Neutrophil (primary cell): ENCODE measurements around the gene DIDO1.
"Not testable (repeated sequence)": the region's sequence is repeated elsewhere in the genome, so short reads cannot be mapped to it uniquely, and the experiment has no call there.

Experiments
- H3K27ac ChIP-seq: fragments of 200-600 bp; sonication (generic); 2 replicates; pipeline ENCODE4 v1.5.1; 2016; ENCODE audit warnings: mild to moderate bottlenecking, moderate library complexity
- H3K27me3 ChIP-seq: fragments of 200-600 bp; sonication (generic); 2 replicates; pipeline ENCODE4 v1.6.0; 2016; ENCODE audit warnings: mild to moderate bottlenecking
- H3K36me3 ChIP-seq: fragments of 200-600 bp; sonication (generic); 2 replicates; pipeline ENCODE4 v1.5.1; 2017
- H3K4me1 ChIP-seq, 2 experiments: fragments of 200-600 bp in 1 of 2; sonication (generic) in 1 of 2; 1 replicate in 1 of 2; 2 replicates in 1 of 2; pipeline versions ENCODE4 v1.5.1 to v1.6.1; 2013 to 2016; ENCODE audit warnings: low read depth in 1 of 2, low read length in 1 of 2, mild to moderate bottlenecking in 1 of 2, moderate library complexity in 1 of 2; ENCODE audit not compliant: control insufficient read depth in 1 of 2, insufficient read depth in 1 of 2
- H3K4me3 ChIP-seq, 2 experiments: fragments of 200-600 bp in 1 of 2; sonication (generic) in 1 of 2; 1 replicate in 1 of 2; 2 replicates in 1 of 2; pipeline ENCODE4 v1.5.1; 2013 to 2016; ENCODE audit warnings: low read depth in 1 of 2, low read length in 1 of 2, mild to moderate bottlenecking in 1 of 2, moderate library complexity in 1 of 2
- H3K9me3 ChIP-seq: fragments of 200-600 bp; sonication (generic); 2 replicates; pipeline ENCODE4 v1.5.1; 2016
- CTCF ChIP-seq: fragments of 200-600 bp; sonication (generic); IDR thresholded peaks from 2 replicates; pipeline ENCODE4 v1.5.1; 2016; ENCODE audit warnings: antibody characterized with exemption

DIDO1 gene

GRCh38 chr20:62925076-62925419 is 1.3 kb downstream of the DIDO1 start:
- no peaks in the 10 kb centered on the region for H3K27me3 ChIP-seq
- peaks cover 57 to 80% of the 10 kb centered on the region in 2 experiments for H3K4me1 ChIP-seq
- peak overlapping the region; percentile 88 for H3K27ac ChIP-seq
- no peak for TF ChIP-seq CTCF
- no peaks in the 10 kb centered on the region for H3K9me3 ChIP-seq
- H3K4me3 ChIP-seq, result peak overlapping the region; percentile 93 to 95
- H3K36me3 ChIP-seq, result no peaks in the 10 kb centered on the region

- Histone ChIP-seq H3K27ac (peak overlapping the region; percentile 88), H3K36me3 (no peaks in the 10 kb centered on the region), H3K9me3 (no peaks in the 10 kb centered on the region), H3K27me3 (no peaks in the 10 kb centered on the region), H3K4me1 (peaks cover 59 to 81% of the 10 kb centered on the region in 2 experiments), H3K4me3 (peak overlapping the region; percentile 93 to 95)
- no peak for TF ChIP-seq CTCF
These were observed 1.7 kb downstream of the DIDO1 start for GRCh38 chr20:62924442-62925075.

- Histone ChIP-seq H3K27ac (peak overlapping the region; percentile 88), H3K9me3 (no peaks in the 10 kb centered on the region), H3K27me3 (no peaks in the 10 kb centered on the region), H3K4me1 (peaks cover 65 to 83% of the 10 kb centered on the region in 2 experiments), H3K4me3 (peak overlapping the region in 1 of 2 experiments; percentile 93), H3K36me3 (no peaks in the 10 kb centered on the region)
- no peak for TF ChIP-seq CTCF
These were observed 2.5 kb downstream of the DIDO1 start for GRCh38 chr20:62923669-62924441.

- not testable (repeated sequence) for H3K36me3 ChIP-seq, H3K27me3 ChIP-seq, H3K9me3 ChIP-seq, H3K4me3 ChIP-seq
- Histone ChIP-seq H3K4me1 (peaks cover 62 to 82% of the 10 kb centered on the region in 2 experiments), H3K27ac (peak overlapping the region; percentile 38)
These were observed 3.1 kb downstream of the DIDO1 start for GRCh38 chr20:62923059-62923668.

GRCh38 chr20:62922451-62922921 is 3.8 kb downstream of the DIDO1 start:
- TF ChIP-seq CTCF, result no peak
- Histone ChIP-seq H3K36me3 (no peaks in the 10 kb centered on the region), H3K9me3 (no peaks in the 10 kb centered on the region), H3K4me1 (peaks cover 62 to 82% of the 10 kb centered on the region in 2 experiments), H3K4me3 (no peak overlapping the region), H3K27me3 (no peaks in the 10 kb centered on the region), H3K27ac (peak overlapping the region; percentile 38)
